GM19324 (cell line): ENCODE measurements around the gene ITPRID2.
A peak's percentile ranks its signal among the peaks of the same experiment; 100 is the strongest.

Source experiments
- ATAC-seq: cut with Tn5 transposase; IDR thresholded peaks from one replicate; pipeline ENCODE4 v1.9.1; 2021; ENCODE audit warnings: mild to moderate bottlenecking, moderate library complexity; ENCODE audit not compliant: unreplicated experiment, low FRiP score

Gene ITPRID2

DNA sequence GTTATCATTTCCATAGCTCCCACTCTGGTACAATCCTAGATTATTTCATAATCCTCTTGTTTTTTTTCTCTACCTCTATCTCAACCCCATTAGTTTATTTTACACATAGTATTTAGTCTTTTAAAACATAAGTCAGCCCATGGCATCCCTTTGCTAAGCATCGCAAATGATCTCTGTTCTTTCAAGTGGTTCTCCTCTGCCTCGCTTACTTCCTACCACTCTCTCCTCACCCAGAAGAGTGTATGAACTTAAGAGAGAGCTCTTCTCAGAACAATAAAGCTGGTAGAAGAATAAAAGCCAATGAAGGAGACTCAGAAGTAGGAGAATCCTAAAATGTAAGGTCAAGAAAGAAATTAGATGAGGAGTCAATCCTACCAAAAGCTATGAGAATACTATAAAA is 12.2 kb upstream of the ITPRID2 start:
- ATAC-seq = no peak

GRCh38 chr2:181882246-181883020 is 9.1 kb upstream of the ITPRID2 start:
- no peak for ATAC-seq

GRCh38 chr2:181884601-181885000 is 6.9 kb upstream of the ITPRID2 start:
- ATAC-seq = no peak

DNA sequence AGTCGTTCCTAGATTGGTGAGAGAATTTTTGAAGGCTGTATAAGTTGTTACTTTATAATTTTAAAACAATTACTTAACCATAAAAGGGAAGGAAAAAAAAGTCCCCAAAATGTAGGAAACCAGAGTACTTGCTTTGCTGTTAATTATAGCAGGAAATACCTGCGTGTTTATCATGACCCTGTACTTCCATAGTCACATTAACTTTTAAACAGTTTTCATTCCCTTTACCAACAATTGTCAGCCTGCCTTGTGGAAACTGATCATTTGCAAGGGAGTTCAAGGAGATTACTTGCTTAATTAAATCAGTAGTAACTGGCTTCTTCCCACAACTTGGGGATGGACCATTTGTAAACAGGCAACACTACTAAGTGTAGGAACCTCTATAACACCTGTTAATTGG is 6.4 kb upstream of the ITPRID2 start:
- no peak for ATAC-seq

DNA sequence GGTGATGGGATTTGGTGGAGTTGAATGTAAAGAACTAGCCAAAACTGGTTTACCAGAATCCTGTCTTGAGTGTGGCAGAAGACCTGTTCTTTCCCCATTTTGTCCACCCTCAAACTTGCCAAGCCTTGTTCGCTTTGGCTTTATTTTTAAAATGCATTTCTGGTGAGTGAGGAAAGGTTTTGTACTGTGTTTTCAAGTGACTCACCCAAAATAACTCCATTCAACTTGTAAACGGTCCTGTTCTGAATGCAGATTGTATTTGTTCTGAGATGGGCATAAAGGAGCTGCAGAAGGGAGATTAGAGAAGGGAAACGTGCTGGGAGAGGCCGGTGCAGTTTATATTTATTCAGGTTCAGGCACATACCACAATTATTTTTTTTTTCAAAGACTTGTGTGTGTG is 5.3 kb upstream of the ITPRID2 start:
- no peak for ATAC-seq

DNA sequence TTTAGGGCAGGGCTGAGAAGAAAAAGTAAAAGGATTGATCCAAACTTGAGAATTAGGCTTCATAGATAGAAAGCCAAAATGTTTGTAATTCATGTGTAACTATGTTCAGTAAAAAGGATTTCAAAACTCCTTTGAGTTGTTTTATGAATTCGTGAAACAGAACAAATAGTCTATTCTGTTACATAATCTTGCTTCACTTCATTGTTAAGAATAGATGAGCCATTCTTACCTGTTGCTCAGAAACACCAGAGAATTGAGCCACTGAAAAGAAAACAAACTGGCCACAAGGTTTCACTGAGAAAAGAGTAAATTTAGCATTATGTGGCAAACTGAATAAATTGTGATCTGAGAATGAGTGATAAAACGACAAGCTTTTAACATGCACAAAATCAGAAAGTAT is 4.5 kb upstream of the ITPRID2 start:
- no peak for ATAC-seq

DNA sequence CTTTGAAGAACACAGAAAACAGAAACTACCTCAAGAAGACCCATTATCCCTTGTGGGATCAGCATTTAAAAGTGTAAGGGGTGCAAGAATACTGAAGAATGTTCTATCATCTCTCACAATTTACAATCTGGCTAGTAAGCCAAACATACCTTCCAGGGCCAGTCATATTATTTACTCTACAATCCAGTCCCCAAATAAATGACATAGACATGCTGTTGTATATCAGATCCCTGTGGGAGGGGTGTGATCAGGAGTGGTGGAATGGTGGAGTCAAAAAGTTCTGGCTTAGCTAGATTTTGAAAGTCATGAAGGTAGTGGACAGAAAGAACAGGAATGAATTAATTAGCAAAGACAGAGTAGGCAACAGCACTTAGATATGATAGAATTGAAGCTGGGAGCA is 1.8 kb upstream of the ITPRID2 start:
- ATAC-seq = no peak

DNA sequence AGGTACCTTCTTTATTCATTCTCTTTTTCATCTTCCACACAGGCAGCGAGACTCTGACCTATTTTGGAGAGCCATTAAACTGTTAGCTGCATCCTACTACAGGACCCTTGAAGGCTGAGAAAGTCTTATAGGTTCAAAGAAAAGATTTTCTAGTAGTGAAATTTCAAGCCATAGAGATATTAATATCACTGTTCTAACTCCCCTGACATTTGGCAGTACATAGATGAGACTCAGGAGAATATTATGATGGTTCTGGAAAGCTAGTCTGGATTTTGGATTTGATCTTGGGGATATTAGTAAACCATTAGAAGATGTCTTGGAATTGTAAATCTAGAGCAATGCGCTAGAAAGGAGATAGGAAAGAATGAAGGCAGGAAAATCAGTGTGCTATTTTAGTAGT is 1.3 kb upstream of the ITPRID2 start:
- no peak for ATAC-seq

DNA sequence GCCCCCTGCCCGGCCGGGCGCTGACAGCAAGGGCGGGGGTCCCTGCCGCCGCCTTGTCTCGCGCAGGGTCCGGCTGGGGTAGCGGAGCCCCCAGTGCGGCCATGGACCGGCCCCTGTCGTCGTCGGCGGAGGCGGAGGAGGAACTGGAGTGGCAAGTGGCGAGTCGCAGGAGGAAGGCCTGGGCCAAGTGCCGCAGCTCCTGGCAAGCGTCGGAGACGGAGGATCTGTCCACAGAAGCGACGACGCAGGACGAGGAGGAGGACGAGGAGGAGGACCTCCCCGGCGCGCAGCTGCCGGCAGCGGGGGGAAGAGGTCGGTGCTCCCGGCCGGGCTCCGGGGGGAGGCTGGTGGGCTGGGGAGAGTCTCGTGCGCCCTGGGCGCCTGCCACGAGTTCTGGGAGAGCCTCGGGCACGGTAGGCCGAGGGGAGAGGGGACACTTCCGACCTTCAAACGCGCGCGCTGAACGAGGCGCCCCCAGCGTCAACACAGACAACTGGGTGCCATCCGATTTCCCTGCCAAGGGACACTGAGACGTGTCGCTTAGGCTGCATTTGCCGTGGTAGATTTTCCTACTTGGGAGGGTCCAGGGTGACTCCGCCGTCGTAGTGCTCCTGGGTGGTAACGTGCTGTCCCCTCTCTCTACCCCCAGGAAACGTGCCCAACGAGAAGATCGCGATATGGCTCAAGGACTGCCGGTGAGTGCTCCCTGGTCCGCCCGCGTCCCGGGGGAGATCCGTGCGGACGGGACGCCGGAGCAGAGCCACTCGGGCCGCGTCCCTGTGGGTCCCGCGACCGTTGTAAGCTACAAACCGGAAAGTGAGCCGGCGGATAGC is 652 bp downstream of the ITPRID2 start:
- ATAC-seq = peak; percentile 47

- ATAC-seq = no peak
Observed at GRCh38 chr2:181892799-181893435, 1.4 kb downstream of the ITPRID2 start.

DNA sequence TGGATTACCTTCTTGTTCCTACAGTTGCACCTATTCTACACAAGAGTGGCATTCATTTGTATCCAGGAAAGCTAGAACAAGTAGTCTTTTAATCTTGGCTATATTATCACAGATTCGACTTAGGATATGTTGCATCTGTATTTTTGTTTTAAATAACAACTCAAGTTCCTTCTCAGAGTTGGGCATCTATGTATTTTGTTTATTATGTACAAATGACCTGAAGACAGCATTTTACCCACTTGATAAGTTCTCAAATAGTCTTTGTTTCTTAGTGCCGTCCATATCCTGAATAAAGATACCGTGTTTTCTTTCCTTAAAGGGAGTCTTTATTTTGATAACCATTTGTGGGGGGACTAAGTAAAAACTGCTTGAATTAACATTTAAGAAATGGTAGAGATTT is 2.9 kb downstream of the ITPRID2 start:
- ATAC-seq = no peak

DNA sequence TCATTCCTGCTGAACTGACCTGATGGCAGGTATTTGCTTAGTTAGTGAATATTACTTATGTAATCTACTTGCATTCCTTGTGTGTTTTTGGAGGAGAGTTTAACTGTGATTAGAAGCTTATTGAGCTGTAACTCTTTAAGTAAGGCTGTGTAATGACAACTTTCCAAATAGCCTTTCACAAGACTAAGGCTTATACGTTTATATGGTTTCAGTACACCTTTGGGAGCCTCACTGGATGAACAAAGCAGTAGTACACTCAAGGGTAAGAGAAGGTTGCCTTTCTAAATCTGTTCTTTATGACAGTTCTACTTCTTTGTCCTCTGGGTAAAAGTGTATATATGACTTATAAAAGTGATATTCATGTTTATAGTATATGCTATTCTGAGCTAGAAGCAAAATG is 4.3 kb downstream of the ITPRID2 start:
- ATAC-seq = no peak

GRCh38 chr2:181896286-181896685 is 4.8 kb downstream of the ITPRID2 start:
- ATAC-seq = no peak

- no peak for ATAC-seq
Observed at GRCh38 chr2:181900007-181900651, 8.6 kb downstream of the ITPRID2 start.

GRCh38 chr2:181902625-181903024 is 11.1 kb downstream of the ITPRID2 start:
- no peak for ATAC-seq

- no peak for ATAC-seq
Observed at GRCh38 chr2:181904022-181904632, 12.6 kb downstream of the ITPRID2 start.

GRCh38 chr2:181907057-181907456 is 15.5 kb downstream of the ITPRID2 start:
- no peak for ATAC-seq

- ATAC-seq = no peak
Observed at GRCh38 chr2:181907635-181908034, 16.1 kb downstream of the ITPRID2 start.

DNA sequence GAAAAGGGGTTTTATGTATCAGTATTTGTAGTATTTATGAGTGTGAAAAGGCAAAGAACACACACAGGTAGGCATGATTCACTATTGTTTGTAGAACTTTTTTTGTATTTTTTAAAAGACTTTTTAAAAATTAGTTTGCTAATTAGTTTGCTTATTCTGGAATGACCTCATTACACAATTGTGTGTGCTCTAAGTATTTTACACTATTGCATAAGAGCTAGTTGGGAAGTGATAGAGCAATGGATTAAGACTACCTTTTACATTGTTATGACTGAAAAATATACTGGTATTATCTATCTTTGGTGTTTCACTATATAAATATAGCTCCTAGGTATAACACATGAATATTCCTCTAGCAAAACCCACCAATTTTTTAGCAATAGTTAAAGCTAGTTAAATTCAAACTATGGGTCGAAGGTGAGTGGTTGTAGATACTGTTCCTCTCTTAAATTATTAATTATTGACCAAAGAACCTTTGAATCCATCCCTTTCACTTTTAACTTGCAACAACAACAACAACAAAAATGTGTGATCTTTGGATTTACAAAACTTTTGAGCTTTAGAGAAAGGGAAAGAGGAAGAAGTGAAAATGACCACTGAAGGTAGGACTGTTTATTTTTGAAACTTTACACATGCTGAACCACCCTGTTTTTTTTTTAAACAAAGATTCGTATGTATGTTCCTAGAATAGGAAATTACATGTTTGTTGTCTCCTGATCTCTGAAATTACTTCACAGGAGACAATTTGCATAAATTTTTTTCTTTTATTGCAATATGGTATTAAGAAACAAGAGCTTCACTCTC is 18.7 kb downstream of the ITPRID2 start:
- peak; percentile 58 for ATAC-seq

GRCh38 chr2:181911830-181912229 is 20.3 kb downstream of the ITPRID2 start:
- no peak for ATAC-seq
